ENCODE measurements around the gene DCAF10.

DNA sequence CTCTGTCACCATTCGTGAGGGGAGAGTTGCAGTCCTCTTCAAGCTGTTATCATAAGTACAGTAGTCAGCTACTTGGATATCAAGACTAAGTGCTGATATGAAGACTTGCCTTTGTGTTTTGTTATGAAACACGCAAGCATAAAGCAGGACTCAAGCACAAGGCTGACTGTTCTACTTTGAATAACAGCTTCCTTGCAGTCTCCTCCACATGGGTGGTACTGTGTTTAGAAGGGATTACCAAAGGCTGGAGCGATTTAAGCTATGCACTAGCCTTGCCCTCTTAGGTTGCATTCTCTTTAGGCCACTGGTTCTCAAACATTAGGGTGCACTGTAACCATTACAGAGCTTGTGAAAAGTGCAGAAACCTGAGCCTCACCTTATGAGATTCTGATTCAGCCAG is 61.9 kb downstream of the DCAF10 start:
- TF ChIP-seq POLR2AphosphoS5 (IDR thresholded peaks at IDR 0.05; ENCODE audit: borderline replicate concordance, low read depth, low read length): no peak
- no peak for TF ChIP-seq EZH2 (IDR thresholded peaks at IDR 0.05)
- TF ChIP-seq FOXP2 (optimal IDR thresholded peaks at IDR 0.05; ENCODE audit: control extremely low read depth, extremely low read length, insufficient read depth): no peak

Measured in SK-N-MC (cell line).